ENCODE measurements around the gene ASB10.

ASB10 gene

DNA sequence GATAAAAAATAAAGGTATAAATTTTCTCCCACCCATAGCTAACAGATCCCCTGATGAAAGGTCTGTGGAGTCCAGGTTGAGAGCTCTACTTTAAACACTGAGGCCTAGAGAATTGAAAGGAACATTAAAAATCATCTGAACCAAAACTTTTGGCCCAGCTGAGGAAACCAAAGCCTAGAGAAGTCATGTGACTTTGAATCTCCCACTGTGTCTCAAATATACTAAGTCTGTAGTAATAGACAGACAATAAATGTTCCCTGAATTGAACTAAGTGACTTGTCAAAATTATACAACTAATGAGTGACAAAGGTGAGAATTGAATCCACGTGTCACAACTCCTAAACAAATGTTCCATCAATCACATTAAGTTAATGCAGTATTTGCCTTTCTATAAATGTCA is 25.3 kb downstream of the ASB10 start:
- DNase-seq, result no peak

GRCh38 chr7:151157645-151158329 is 29.3 kb downstream of the ASB10 start:
- no peak for DNase-seq

DNA sequence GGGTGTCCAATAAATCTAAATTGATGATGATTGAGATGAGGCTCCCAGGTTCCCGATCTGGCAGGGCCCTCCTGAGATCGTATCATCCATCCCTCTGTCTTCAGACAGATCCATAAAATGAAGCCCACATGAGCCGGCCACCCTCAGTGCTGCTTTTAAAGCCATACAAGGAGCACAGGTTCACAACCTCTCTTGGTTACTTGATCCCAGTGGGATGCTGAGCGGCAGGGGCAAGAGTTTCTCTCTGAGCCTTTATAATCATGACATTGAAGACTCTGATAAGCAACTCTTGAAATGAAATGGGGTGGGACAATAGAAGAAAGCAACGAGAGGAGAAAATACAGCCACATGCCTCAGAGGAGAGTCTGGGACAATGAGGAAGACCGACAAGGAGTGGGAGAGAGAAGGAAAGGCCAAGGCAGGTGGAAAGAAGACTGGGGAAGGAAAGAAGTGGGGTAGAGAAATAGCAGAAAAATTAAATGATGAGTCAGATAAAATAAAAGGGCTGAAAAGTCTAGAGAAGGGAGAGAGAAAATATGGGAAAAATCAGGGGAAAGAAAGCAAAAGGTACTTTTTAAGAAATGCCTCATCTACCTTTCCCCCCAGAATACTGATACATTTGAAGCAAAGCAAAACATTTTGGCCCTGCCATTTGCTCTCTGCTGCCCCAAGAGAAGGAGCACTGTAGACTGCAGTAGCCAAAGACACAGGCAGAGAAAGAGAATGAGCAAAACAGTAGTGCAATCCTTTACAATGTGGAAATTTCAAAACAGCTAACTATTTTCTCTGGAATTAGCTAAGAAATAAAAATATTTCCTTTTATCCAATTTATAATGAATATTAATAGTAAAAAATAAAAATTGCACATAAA is 34.2 kb downstream of the ASB10 start:
- no peak for DNase-seq

DNA sequence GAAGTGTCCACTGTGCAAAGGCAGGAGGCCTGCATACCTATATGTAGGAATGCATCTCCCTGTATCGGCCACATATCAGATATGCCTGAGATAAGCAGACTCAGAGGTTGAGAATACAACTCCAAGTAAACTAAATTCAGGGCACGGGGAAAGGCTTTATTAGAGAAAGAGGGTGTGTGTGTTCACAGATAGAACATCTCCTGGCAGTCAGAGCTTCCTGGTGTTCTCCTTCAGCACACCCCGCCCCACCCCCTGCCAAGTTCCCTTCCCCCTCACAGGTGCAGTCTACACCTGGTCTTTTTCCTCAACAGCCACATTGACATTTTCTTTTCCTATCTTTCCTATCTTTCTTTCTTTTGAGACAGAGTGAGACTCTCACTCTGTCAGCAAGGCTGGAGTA is 36.7 kb downstream of the ASB10 start:
- DNase-seq, result no peak

- no peak for DNase-seq
These were observed 38.5 kb downstream of the ASB10 start for GRCh38 chr7:151148319-151149259.

DNA sequence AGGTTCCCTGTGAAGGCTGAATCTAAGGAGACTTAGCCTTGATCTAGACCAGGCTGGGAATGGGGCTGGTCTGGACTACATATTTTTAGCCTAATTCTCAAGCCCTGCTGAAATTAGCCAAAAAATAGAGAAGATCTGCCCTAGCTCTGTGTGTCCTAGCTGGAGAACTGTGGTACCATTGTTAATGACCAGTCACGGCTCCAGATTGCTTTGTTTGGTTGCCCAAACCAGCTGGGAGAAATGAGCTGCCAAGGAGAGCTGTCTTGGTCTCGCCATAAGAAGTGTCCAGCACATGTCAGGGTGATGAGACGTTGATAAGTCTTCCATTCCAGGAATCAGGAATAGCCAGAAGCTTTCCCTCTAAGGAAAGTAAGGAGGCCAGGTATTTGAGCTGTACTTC is 40.3 kb downstream of the ASB10 start:
- no peak for DNase-seq

- no peak for DNase-seq
These were observed 42.7 kb downstream of the ASB10 start for GRCh38 chr7:151144387-151144786.

DNA sequence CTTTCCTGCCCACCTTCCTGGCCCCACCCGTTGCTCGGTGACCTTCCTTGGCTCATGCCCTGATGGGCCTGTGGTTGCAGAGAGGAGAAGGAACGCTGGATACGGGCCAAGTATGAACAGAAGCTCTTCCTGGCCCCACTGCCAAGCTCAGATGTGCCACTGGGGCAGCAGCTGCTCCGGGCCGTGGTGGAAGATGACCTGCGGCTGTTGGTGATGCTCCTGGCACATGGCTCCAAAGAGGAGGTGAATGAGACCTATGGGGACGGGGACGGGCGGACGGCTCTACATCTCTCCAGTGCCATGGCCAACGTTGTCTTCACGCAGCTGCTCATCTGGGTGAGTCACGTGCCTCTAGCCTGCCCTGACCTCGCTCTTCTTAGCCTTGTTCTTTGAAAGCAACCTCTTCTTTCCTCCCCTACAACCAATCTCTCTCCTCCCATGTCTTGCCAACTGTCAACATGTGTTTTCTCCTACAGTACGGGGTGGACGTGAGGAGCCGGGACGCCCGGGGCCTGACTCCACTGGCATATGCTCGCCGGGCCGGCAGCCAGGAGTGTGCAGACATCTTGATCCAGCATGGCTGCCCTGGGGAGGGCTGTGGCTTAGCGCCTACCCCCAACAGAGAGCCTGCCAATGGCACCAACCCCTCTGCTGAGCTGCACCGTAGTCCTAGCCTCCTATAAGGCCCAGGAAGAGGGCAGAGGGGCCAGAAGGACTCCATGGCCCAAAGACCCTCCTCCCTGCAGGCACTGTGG is 43.6 kb downstream of the ASB10 start:
- no peak for DNase-seq

DNA sequence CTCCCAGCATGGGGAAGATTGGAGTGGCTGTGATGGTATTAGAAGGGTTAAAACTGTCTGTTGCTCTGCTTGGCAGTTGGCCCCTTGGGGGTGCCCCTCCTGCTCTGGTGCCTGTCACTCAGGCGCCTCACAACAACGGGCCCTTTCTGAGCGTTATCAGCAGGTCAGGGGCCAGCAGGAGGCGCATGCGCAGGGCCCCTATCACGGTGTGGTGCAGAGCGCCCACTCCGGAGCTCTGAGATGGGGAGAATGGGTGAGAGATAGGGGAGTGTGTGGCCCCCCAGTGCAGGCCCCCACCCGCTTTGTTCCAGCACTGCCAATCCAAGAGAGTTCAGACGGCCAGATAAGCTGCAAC is 44.4 kb downstream of the ASB10 start:
- no peak for DNase-seq

- no peak for DNase-seq
These were observed 45.0 kb downstream of the ASB10 start for GRCh38 chr7:151141855-151142685.

GRCh38 chr7:151141311-151141854 is 45.7 kb downstream of the ASB10 start:
- no peak for DNase-seq

- no peak for DNase-seq
These were observed 46.2 kb downstream of the ASB10 start for GRCh38 chr7:151140826-151141225.

DNA sequence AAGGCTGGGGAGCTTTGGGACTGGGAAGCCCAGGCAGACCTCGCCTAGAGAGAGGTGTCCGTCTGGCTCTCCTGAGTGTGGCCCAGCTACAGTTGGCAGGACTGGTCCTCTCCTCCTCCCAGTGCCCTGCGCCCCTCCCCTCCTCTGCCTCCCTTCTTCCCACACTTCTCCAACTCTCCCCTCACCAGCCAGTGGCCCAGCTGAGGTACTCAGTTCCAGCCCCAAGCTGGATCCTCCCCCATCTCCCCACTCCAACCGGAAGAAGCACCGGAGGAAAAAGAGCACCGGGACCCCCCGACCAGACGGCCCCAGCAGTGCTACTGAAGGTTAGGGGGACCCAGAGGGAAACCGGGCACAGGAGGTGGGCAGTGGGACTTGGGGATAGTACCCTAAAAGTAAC is 47.3 kb downstream of the ASB10 start:
- DNase-seq, result no peak

DNA sequence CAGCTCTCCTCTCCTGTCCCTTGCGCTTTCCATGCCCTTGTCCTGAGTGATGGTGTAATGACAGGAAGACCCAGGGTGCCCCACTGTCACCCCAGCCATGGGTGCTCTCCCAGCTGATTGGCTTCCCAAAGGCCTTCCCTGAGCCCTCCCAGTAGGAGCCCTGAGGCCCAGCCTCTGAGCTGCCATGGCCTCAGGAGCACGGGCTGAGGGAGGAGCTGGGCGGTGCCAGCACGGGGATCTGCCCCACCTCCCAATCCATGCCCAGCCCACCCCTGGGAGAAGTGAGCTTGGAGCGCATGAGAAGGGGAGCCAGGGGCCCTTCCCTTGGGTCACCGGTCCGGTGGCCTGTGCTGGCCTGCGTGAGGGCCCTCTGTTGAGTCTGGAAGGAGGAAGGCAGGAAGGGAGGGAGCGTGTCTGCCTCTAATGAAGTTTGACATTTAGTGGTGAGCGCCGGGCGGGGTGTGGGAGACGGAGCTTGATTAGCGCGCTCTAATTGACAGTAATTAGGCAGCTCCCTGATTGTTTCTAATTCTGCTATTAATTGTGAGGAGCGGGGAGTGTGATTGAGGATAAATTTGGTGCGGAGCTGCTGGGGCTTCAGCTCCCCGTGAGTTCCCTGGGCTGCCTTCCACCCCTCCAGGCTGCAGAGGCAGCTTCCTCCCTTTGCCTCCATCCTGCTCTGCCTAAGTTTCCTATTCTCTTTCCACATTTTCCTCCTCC is 47.8 kb downstream of the ASB10 start:
- no peak for DNase-seq

DNA sequence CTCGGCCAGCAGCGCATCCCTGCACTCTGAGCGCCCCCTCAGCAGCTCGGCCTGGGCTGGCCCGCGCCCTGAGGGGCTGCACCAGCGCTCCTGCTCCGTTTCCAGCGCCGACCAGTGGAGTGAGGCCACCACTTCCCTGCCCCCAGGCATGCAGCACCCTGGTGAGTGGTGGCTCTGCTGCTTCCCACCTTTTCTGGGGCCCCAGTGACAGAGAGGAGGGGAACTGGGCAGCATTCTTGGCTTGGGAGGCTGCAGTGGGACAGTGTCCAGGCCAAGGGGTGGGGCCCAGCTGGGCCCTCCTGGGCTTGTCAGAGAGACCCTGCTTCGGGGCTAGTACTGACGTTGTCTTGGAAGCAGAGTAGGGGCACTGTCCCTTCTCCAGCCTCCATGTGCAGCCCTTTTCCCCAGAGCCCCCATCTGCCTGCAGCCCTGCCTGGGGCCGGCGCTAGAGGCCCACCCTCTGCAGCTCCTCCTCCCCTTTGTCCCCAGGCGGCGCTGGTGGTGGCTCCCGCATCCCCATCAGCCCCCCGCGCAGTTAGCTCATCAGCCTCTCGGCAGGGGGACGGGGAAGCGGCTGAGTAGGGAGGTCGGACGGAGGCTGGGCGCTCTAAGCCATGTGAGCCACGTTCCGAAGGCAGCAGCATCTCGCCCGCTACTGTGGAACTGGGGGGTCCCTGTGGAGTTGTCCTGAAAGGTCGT is 48.7 kb downstream of the ASB10 start:
- no peak for DNase-seq

GRCh38 chr7:151137791-151138152 is 49.3 kb downstream of the ASB10 start:
- no peak for DNase-seq

DNA sequence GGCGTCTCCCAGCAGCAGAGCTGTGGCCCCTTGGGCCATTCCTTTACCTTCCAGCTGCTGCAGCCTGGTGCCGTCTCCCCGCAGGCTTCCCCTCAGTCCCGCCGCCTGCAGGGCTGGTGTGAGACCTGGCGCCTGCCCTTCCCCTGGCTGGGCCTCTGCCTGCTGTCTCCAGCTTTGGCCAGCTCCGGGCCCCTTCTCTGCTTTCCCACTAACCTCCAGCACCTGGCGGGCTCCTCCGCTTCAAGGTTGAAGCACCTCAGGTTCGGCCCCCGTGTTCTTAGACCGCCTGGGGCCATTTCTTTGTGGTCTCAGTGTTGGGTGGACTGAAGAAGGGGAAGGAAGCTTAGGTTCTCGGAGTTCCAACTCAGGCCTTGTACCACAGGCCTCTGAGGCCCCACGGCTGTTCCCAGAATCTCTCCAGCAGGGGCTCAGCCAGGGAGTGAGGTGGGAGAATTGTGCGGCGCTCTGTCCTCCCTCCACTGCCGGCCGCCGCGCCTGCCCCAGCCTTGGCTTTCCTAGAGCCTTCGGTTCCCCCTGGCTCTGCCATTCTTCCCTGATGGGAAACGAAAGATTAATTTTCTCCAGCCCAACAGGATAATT is 49.9 kb downstream of the ASB10 start:
- DNase-seq, result no peak

DNA sequence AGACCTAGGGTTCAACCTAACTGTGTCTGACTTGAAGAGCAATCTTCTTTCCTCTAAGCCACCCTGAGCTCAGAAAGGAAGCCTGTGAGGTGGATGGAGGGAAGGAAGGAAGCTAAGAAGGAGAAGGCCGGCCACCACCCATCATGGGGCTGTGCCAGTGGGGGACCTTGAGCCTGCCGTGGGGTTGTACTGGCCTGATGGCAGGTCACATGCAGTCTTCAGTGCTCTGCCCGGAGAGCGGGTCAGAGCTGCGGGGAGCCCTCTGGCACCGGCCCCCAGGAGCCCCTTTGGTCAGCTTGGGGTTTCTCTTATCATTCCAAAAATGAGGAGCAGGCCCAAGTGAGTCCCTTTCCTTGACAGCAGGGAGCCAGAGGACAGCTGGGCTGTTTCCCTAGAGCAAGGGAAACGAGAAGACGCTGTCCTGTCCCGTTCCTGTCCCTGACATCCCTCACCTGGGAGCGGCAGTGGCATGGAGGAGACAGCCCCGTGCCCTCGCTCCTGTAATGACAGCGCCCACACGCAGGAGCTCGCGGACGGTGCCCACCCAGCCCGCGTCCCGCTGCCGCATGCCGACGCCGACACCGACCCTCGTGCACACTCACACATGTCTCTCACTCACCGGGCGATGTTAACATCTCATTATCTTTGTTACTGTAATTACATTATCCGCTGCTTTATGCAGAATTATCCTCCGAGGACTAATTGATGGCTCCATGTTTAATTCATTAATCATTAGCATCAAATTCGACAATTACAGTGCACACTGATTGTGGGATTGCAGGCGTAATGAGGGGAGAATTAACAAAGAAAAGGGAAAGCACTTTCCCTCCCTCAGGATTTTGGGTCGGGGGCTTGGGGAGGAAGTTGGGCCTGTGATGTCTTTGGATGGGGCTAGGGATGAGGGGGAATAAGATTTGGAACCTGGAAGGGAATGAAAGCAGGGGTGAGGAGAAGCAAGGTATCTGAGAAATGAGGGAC is 50.9 kb downstream of the ASB10 start:
- no peak for DNase-seq

DNA sequence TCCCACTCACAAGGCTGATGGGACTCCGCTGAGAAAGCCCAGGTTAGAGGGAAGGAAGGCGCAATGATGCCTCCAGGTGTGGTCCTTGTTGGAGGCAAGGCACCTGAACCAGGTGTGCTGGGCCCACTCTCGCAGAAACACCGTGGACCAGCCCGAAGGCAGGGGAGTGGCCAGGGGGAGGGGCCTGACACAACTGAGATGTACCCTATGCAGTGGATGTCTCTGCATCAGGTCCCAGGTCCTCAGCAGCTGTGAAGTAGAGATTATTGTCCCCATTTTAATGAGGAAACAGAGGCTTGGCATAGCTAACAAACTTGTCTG is 51.6 kb downstream of the ASB10 start:
- DNase-seq, result no peak

All from T1000 (cell line).